K562 (cell line): ENCODE data around the gene CDC42BPB. TPM values are rescaled to one million over a fixed set of nuclear protein-coding genes. Genes with fewer than 3 reads are reported as not detected.

Source experiments
- ATAC-seq: fragments of 200-7000 bp; cut with Tn5 transposase; 3 replicates; pipeline ENCODE4 v1.9.1; 2020; ENCODE audit warnings: moderate library complexity
- BruUV-seq: library from RNA; stranded (reverse); fragments of 400-500 nt; replicated peaks from 2 replicates; lab custom pipeline; 2021; lab: Mats Ljungman, UMichigan
- CTCF ChIA-PET: fragments of 300-600 bp; formaldehyde crosslinking; extraction: SDS; loops from one replicate; lab custom pipeline; 2021; ENCODE audit warnings: low intra/inter-chr PET ratio; lab: Yijun Ruan, JAX
- POLR2A ChIA-PET: fragments of 300-600, 350-650 bp; sonication (Branson Sonifier 250); formaldehyde crosslinking; extraction: SDS; loops from one replicate; lab custom pipeline; 2021; ENCODE audit warnings: antibody characterized with exemption, inconsistent platforms; lab: Yijun Ruan, JAX
- DNase-seq, 4 experiments: peaks; one replicate each; pipeline versions ENCODE4 v3.0.0 to v3.0.0-alpha.2; 2011 to 2018; ENCODE audit warnings: low spot score in 3 of 4, mixed read lengths in 3 of 4; ENCODE audit errors: extremely low read depth in 1 of 4
- FAIRE-seq: peaks from 2 replicates; lab custom pipeline; 2011; peaks lifted over from hg19 to GRCh38; lab: Jason Lieb, UNC
- H2AFZ ChIP-seq: 2 replicates; pipeline ENCODE4 v1.6.0; 2011; ENCODE audit warnings: low read depth, low read length, control low read depth, inconsistent platforms
- H3K27ac ChIP-seq: fragments of 200-600 bp; 3 replicates; pipeline ENCODE4 v1.8.0; 2011; ENCODE audit warnings: low read depth, mild to moderate bottlenecking, control low read depth, inconsistent platforms, low read length, moderate library complexity, mixed read lengths; ENCODE audit errors: extremely low read depth
- H3K27me3 ChIP-seq, 2 experiments: fragments of 300-600 bp in 1 of 2; 2 replicates in 1 of 2; 3 replicates in 1 of 2; pipeline versions ENCODE4 v1.6.0 to v1.8.0; 2011; ENCODE audit warnings: inconsistent platforms in 2 of 2, low read length in 2 of 2, mild to moderate bottlenecking in 1 of 2, mixed read lengths in 1 of 2, moderate library complexity in 1 of 2; ENCODE audit not compliant: control insufficient read depth in 2 of 2, insufficient read depth in 2 of 2
- H3K36me3 ChIP-seq: fragments of 300-600 bp; 3 replicates; pipeline ENCODE4 v1.8.0; 2011; ENCODE audit warnings: mild to moderate bottlenecking, low read length, inconsistent platforms; ENCODE audit not compliant: control insufficient read depth, insufficient read depth
- H3K4me1 ChIP-seq, 2 experiments: fragments of 200-600 bp in 1 of 2; replicated peaks in 1 of 2; 2 replicates in 1 of 2; 3 replicates in 1 of 2; pipeline versions ENCODE4 v1.5.1 to v1.8.0; 2011; ENCODE audit warnings: inconsistent platforms in 2 of 2, low read length in 2 of 2, mild to moderate bottlenecking in 1 of 2, mixed read lengths in 1 of 2, moderate library complexity in 1 of 2; ENCODE audit not compliant: control insufficient read depth in 2 of 2, insufficient read depth in 2 of 2
- H3K4me2 ChIP-seq: 2 replicates; pipeline ENCODE4 v1.6.1; 2011; ENCODE audit warnings: low read length, control low read depth, inconsistent platforms, mixed read lengths; ENCODE audit not compliant: insufficient read depth
- H3K4me3 ChIP-seq: fragments of 200-600 bp; sonication (generic), shearing (Covaris generic); 2 replicates; pipeline ENCODE4 v1.5.1; 2016; ENCODE audit warnings: control low read depth, inconsistent platforms
- H3K79me2 ChIP-seq: fragments of 200-600 bp; 3 replicates; pipeline ENCODE4 v1.8.0; 2011; ENCODE audit warnings: low read length, inconsistent platforms; ENCODE audit not compliant: control insufficient read depth, insufficient read depth
- H3K9ac ChIP-seq, 2 experiments: 2 replicates each; pipeline versions ENCODE4 v1.6.0 to v1.6.1; 2011; ENCODE audit warnings: low read depth in 2 of 2, low read length in 2 of 2, control low read depth in 1 of 2, inconsistent platforms in 1 of 2, mild to moderate bottlenecking in 1 of 2, mixed read lengths in 1 of 2; ENCODE audit not compliant: insufficient read depth in 1 of 2
- H3K9me1 ChIP-seq: one replicate; pipeline ENCODE4 v1.6.0; 2011; ENCODE audit warnings: inconsistent platforms, mild to moderate bottlenecking, low read length, moderate library complexity; ENCODE audit not compliant: control insufficient read depth, insufficient read depth
- H3K9me3 ChIP-seq: replicated peaks from 2 replicates; pipeline ENCODE4 v1.5.1; 2011; ENCODE audit warnings: low read depth, low read length, inconsistent platforms; ENCODE audit not compliant: control insufficient read depth, insufficient read depth
- H4K20me1 ChIP-seq: replicated peaks from 2 replicates; pipeline ENCODE4 v1.6.1; 2011; ENCODE audit warnings: low read length, inconsistent platforms, mixed read lengths; ENCODE audit not compliant: control insufficient read depth, insufficient read depth
- ARID4B ChIP-seq: sonication (generic); formaldehyde crosslinking; IDR thresholded peaks from 2 replicates; pipeline ENCODE4 v1.8.0; 2022; ENCODE audit warnings: mild to moderate bottlenecking, missing genetic modification reagents
- ETV6 ChIP-seq, 3 experiments: fragments of 150-350 bp in 1 of 3; sonication (generic) in 1 of 3; formaldehyde crosslinking in 1 of 3; IDR thresholded peaks; 2 replicates each; pipeline versions ENCODE4 v1.6.1 to v1.8.0; 2014 to 2022; ENCODE audit warnings: borderline replicate concordance in 2 of 3, low read depth in 2 of 3, antibody characterized with exemption in 1 of 3, low read length in 1 of 3, mild to moderate bottlenecking in 1 of 3, missing genetic modification reagents in 1 of 3
- NFIX ChIP-seq: fragments of 250-450 bp; sonication (Bioruptor Pico); IDR thresholded peaks from 2 replicates; pipeline ENCODE4 v1.4.0; 2020; ENCODE audit warnings: low read depth, mild to moderate bottlenecking, moderate library complexity
- PRDM10 ChIP-seq: fragments of 450-650 bp; IDR thresholded peaks from 2 replicates; pipeline ENCODE4 v1.6.1; 2018; ENCODE audit not compliant: partially characterized antibody
- PRPF4 ChIP-seq: fragments of 200-400 bp; formaldehyde crosslinking; IDR thresholded peaks from one replicate; pipeline ENCODE4 v1.6.1; 2017; ENCODE audit warnings: low read length, low read depth, mild to moderate bottlenecking; ENCODE audit not compliant: insufficient read depth, poor library complexity, severe bottlenecking
- SMARCB1 ChIP-seq: IDR thresholded peaks from 2 replicates; pipeline ENCODE4 v1.6.1; 2011; ENCODE audit warnings: improper control_type of control experiment, low read depth; ENCODE audit not compliant: insufficient read length
- ZFP1 ChIP-seq: fragments of 450-650 bp; formaldehyde crosslinking; IDR thresholded peaks from 2 replicates; pipeline ENCODE4 v1.4.0; 2020; ENCODE audit warnings: mild to moderate bottlenecking, mixed read lengths
- ZNF263 ChIP-seq: sonication (generic); formaldehyde crosslinking; IDR thresholded peaks from 2 replicates; pipeline ENCODE4 v1.8.0; 2022; ENCODE audit warnings: mild to moderate bottlenecking, missing genetic modification reagents, borderline replicate concordance
- ZNF274 ChIP-seq: IDR thresholded peaks from 2 replicates; pipeline ENCODE4 v1.6.1; 2011; ENCODE audit warnings: low read depth, mild to moderate bottlenecking, low read length, moderate library complexity, borderline replicate concordance
- ZNF431 ChIP-seq: sonication (generic); formaldehyde crosslinking; IDR thresholded peaks from 2 replicates; pipeline ENCODE4 v1.8.0; 2022; ENCODE audit warnings: mild to moderate bottlenecking, missing genetic modification reagents
- ZNF583 ChIP-seq: fragments of 250-450 bp; sonication (Bioruptor Pico); IDR thresholded peaks from 2 replicates; pipeline ENCODE4 v1.4.0; 2020
- WGBS: fragments of 100-300 bp; shearing (Covaris generic); methylation state at CpG from one replicate; pipeline ENCODE4 v1.1.6; 2016; ENCODE audit warnings: low coverage, mixed read lengths; ENCODE audit not compliant: insufficient coverage; ENCODE audit errors: missing lambda C conversion rate; 5-methylcytosine and 5-hydroxymethylcytosine counted together
- in situ Hi-C: fragments of 300-500 bp; cut with MboI; formaldehyde crosslinking; loops from 4 replicates; pipeline ENCODE4 v1.15.0; 2018; ENCODE audit warnings: inconsistent platforms, mixed read lengths
- intact Hi-C: fragments of 100-400 bp; cut with micrococcal nuclease; formaldehyde crosslinking; loops from 2 replicates; pipeline ENCODE4 v1.14.2; 2022
- polyA plus RNA-seq, 8 experiments: library from polyadenylated mRNA; depleted of rRNA in 4 of 8; stranded (reverse) in 5 of 8; unstranded in 3 of 8; fragments of >200 nt; fragmentation: Nextera tagmentation in 2 of 8; fragmentation: Illumina TruSeq in 1 of 8; extraction: Ambion mirVana in 2 of 8; extraction: Trizol in 1 of 8; gene quantifications; 2 replicates each; pipeline versions ENCODE4 v1.2.1 to v1.2.3, GENCODE V29; 2011 to 2014; ENCODE audit warnings: inconsistent platforms in 1 of 8, missing spikeins in 1 of 8
- total RNA-seq, 7 experiments: library from RNA; depleted of rRNA in 6 of 7; stranded (reverse); fragments of >200 nt in 6 of 7; fragmentation: Illumina TruSeq in 2 of 7; extraction: Trizol in 2 of 7; gene quantifications; 2 replicates each; pipeline versions ENCODE4 v1.2.1 to v1.2.3, GENCODE V29; 2011 to 2021; ENCODE audit warnings: low replicate concordance in 1 of 7

CDC42BPB gene
- total and polyA plus RNA-seq, 9 of the 15 experiments (the other 6 are each of a cell fraction or from before 2014, with no cell fraction given) = 0.07 to 24.3 (median 12.6) TPM

GRCh38 chr14:102964152-102964730 lies 93.1 kb downstream of the CDC42BPB start (continued):
- TF ChIP-seq ARID4B (CRISPR knock-in tag) (no peak), PRPF4 (no peak), ZNF263 (CRISPR knock-in tag) (no peak), ZNF583 (CRISPR knock-in tag) (no peak)

- Histone ChIP-seq H3K9me3 (no peaks in the 10 kb centered on the region), H3K4me1 (peaks cover 0 to 5% of the 10 kb centered on the region in 2 experiments; a peak in 1 of 5 replicates), H3K79me2 (no peaks in the 10 kb centered on the region), H3K9me1 (no peaks in the 10 kb centered on the region), H3K36me3 (peaks cover 44% of the 10 kb centered on the region; the same call in 2 of the 3 replicates), H3K4me3 (no peak overlapping the region), H3K4me2 (no peak overlapping the region), H2AFZ (no peak overlapping the region), H3K27me3 (no peaks in the 10 kb centered on the region), H3K9ac (no peak overlapping the region), H4K20me1 (no peaks in the 10 kb centered on the region), H3K27ac (no peak overlapping the region)
- in situ Hi-C loops = no loop called here
- ChIA-PET POLR2A (no interaction called here), CTCF (no interaction called here)
- 85% methylated on average over 8 of the region's 9 CpGs for WGBS
- FAIRE-seq (no peak), ATAC-seq (no peak), DNase-seq (no peak)
- intact Hi-C loops = no loop called here
- BruUV-seq = no TSS peak
- TF ChIP-seq ZNF274 (no peak), SMARCB1 (no peak), ZFP1 (no peak), NFIX (CRISPR knock-in tag) (no peak), PRDM10 (no peak), ZNF431 (no peak), ETV6 (IDR thresholded peaks at IDR 0.05; ENCODE audit: borderline replicate concordance in 1 of 2, low read depth in 2 of 2, low read length in 1 of 2) (no peak), ETV6 (CRISPR knock-in tag; IDR thresholded peaks at IDR 0.05; ENCODE audit: borderline replicate concordance) (no peak)
Observed at GRCh38 chr14:102962111-102962627, 95.2 kb downstream of the CDC42BPB start.
